ENCODE results near the gene SGK2. TPM values are rescaled to one million over a fixed set of nuclear protein-coding genes. Genes with fewer than 3 reads are reported as not detected.

The SGK2 gene
- total RNA-seq, result 0.83 TPM in 1 of 2 replicates, not detected in the other

GRCh38 chr20:43558412-43559146 lies at the start of gene SGK2:
Gene SGK2 (plus strand): TSS chr20:43559027. CDS start chr20:43566496, 7,469 bp downstream.

DNA sequence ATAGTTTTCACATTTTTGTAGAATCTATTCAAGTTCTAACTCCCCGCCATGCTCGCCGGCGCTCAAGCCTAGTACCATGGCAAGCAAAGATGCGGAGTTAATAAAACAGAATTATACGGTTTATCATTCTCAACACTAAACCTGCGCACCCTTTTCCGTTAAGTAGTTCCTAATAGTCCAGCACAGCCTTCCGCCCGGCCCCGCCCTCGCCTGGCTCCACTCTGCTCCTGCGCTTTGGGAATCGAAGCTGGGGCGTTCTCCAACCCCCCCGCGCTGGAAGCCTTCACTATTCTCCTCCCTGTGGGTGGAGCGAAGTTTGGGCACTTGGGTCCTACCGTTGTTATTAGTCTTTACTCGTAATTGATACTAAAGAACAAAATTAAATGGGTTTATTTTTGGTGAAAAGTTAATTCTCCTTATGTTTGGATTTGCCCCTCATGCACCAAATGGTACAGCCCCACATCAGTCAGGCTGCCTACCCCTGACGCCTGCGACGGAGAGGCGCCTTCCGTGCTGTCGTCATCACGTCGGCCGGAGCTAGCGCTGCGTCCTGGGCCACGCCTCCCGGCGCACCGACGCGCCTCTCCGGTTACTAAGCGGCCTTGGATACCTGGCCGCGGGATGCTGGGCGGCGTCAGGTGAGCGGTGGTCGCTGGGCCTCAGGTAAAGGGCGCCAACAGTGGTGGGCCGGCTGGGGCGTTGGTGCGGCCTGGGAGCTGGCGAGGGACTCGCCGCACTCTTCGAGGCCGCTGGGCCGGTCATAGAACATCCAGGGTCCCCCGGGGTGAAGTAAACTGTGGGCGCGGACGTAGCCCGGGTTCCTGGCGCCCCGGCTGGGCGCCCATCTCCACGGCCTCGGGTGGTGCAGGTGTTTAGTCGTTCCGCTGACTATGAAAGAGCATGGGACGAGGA lies 31.8 kb downstream of the SGK2 start, which contains the start of gene IFT52:
TSS of gene IFT52 (plus strand) at position 546 of the 912 bp plus-strand sequence. CDS start 3,762 bp downstream, outside the sequence.

Other genes starting within 250 kb of the SGK2 start
- gene SRSF6, start 101.1 kb upstream of the SGK2 start, total RNA-seq, result 50.6 and 59.8 TPM in 2 replicates
- gene L3MBTL1, start 51.3 kb upstream of the SGK2 start, total RNA-seq, result 6.5 and 10.4 TPM in 2 replicates
- 42.8 and 49.1 TPM in 2 replicates for gene IFT52, start 31.9 kb downstream of the SGK2 start, total RNA-seq
- 0.66 and 7.0 TPM in 2 replicates for gene MYBL2, start 108.1 kb downstream of the SGK2 start, total RNA-seq
- not detected in 2 replicates for gene GTSF1L, start 168.0 kb downstream of the SGK2 start, total RNA-seq